Stimulated activated CD4-positive, alpha-beta T cell treated with anti-CD3 and anti-CD28 coated beads, Interleukin-15, amount 100 ng/mL, for 48 hours (primary cell): Measurements from ENCODE around the gene DDI2.
A peak's percentile ranks its signal among the peaks of the same experiment; 100 is the strongest.
"Not testable (repeated sequence)": the region's sequence is repeated elsewhere in the genome, so short reads cannot be mapped to it uniquely, and the experiment has no call there.

Experiments used
- DNase-seq, 2 donors: peaks; one replicate each; pipeline ENCODE4 v3.0.0-alpha.2; 2020; ENCODE audit warnings: low read depth in 2 of 2

DDI2 gene

DNA sequence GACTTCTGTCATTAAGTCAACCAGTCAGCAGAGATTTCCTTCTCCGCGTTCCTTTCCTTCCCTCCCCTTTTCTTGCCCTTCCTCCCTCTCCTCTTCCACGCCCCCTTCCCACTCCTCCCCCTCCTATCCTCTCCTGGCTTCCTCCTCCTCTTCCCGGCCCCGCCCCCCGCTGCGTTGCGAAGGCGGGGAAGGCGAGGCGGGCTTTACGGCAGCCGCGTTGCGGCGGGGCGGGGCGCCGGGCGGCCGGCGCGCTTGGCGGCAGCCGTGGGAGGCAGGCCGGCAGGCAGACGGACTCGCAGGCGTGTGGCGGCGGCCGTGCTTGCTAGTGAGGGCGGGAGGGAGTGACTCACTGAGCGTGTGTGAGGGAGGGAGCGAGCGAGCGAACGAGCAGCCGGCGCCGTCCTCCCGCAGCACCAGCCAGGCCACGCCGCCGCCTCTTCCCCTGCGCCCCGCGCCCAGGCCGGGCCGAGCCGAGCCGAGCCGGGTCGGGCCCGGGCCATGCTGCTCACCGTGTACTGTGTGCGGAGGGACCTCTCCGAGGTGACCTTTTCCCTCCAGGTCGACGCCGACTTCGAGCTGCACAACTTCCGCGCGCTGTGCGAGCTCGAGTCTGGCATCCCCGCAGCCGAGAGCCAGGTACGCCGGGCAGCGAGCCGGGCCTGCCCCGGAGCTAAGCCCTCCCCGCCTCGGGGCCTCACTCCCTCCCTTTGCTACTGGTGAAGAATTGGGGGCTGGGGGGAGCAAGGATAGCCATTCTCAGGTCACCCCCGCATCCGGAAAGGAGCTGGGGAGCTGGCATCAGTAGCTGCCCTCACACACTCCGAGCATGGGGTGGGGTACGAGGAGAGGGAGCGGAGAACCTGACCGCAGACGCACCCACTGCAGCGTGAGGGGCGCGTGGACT, at the start of gene DDI2:
Gene DDI2 (plus strand): TSS at position 286 of the 904 bp plus-strand sequence. CDS start 213 bp downstream, at position 499.
- peak; percentile 93 to 95 for DNase-seq

DNA sequence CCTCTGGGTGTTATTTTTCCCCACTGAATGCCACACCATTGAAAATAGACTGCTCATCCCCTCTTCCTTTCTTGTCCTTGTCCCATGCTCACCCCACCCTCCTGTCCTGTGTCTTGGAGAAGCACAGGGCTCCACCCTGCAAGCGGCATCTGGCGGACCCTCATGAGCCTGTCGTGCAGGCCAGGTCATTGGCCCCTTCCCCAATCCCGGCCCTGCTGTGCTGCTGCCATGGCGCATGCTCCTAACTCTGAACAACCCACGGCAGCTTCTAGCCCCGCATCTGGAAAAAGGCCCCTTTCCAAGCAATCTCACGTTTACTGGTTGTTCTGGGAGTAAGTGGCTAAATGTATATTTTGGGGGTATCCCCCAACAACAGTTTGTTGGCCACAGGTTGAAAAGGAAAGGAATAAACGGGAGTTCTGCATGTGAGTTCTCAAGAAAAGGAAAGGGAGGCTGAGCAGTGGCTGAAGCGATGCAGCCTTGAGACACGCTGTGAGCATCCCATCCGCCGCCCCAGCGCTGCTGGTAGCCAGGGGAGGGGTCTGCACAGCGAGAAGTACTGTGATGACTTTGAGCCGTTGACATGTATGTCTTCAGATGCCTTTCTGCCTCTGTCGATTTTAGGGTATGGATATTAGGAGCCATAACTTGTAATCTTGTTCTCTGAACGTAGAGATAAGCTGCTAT, 48.7 kb upstream of the DDI2 start:
- DNase-seq, result no peak

DNA sequence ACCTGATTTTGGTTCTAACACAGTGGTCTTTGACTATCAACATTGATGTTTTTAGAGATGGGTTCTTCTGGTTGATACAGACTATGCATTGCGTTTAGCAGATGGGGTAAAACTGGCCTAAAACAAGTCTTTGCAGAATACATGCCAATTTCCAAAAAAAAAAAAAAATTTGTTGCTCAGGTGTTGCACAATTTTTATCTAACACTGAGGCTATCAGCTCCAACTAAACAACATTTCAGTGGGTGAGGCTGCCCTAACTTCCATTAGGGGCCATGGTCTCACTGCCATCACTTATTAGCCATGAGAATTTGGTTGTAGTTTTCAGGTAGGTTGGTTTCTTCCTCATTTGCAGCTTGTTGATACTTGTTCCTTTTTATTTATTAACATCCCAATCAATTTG, 46.4 kb upstream of the DDI2 start:
- no peak for DNase-seq

DNA sequence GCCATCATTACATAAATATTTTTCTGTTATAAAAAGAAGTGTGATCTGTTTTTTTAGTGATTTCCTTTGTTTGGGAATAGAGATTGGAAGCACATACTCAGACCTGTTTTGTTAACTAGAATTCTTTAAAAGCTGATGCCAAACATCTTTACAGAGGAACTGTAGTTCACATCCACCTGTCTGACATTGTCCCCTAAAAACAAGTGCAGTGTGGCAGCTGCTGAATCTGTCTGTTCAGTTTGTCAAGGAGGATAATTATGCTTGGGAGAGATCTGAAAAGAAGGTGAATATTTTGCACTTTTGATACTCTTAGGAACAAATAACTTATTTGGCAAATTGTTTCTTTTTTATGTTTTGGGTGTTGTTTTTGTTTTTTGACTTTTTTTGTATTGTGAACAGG, 46.0 kb upstream of the DDI2 start:
- no peak for DNase-seq

DNA sequence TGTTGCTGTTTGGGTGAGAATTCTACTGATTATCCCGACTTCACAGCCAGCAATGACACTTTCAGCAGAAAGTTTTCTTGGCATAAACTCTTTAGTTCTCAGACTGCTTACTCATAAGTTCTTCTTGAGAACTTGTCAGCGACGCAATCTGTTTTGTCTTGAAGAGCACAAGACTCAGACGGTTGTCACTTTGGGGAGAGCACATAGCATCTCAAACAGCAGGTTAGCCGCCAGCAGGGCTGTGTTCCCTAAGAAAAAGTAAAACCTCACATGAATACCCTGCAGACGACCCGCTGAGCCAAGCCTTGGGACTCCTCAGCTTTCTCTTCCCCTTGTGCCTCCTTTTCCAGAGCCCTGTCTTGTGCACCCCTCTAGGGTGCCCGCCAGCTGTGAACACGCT, 43.8 kb upstream of the DDI2 start:
- DNase-seq, result no peak

DNA sequence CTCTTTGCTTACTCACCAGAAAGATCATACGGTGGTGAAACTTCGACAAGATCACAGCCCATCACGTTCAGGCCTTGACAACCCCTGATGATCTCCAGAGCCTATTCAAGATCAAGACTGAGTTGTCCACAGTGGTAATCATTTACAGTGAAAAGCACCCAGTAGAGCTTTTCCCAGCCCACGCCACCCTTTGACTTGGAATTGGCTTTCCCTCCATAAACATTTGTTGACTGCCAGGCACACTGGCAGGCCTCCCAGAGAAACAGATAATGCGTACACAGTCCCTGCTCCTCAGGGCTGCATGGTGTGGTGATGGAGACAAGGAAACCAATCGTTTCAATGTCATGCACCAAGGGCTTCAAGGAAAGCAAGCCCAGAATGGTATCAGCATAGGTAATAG, 42.5 kb upstream of the DDI2 start:
- DNase-seq, result no peak

DNA sequence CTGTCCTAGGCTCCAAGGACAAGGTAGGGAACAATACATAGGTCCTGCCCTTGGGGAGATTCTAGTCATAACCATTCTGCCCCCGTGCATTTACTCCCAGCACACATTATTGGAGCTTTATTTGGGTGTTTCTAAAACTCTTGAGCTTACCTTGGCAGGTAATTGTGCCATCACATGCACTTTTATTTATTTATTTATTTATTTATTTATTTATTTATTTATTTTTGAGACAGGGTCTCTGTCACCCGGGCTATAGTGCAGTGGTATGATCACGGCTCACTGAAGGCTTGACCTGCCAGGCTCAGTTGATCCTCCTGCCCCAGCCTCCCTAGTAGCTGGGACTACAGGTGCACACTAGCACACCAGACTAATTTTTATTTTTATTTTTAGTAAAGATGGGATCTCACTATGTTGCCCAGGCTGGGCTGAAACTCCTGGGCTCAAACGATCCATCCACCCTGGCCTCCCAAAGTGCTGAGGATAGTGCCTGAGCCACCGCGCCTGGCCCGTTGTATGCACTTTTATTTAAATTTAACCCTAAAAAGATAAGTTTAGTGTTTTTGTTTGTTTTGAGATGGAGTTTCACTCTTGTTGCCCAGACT, 41.6 kb upstream of the DDI2 start:
- DNase-seq, result no peak

DNA sequence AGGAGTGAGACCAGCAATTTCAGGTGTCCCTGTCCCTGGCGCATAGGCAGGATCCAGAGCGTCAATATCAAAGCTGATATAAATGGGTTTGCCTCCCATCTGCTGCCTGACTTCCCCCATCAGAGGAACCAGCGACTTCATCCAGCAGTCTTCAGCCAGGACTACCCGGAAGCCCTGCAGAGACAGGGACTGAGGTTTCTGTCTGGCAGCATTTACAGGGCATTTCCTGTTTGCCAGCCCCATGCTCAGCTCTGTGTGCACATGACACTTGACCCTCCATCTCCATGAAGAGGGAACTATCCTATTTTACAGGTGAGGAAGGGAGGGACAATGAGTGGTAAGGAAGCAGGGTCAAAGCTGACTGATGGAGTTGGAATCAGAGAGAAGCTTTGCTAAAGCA, 39.6 kb upstream of the DDI2 start:
- DNase-seq, result no peak

DNA sequence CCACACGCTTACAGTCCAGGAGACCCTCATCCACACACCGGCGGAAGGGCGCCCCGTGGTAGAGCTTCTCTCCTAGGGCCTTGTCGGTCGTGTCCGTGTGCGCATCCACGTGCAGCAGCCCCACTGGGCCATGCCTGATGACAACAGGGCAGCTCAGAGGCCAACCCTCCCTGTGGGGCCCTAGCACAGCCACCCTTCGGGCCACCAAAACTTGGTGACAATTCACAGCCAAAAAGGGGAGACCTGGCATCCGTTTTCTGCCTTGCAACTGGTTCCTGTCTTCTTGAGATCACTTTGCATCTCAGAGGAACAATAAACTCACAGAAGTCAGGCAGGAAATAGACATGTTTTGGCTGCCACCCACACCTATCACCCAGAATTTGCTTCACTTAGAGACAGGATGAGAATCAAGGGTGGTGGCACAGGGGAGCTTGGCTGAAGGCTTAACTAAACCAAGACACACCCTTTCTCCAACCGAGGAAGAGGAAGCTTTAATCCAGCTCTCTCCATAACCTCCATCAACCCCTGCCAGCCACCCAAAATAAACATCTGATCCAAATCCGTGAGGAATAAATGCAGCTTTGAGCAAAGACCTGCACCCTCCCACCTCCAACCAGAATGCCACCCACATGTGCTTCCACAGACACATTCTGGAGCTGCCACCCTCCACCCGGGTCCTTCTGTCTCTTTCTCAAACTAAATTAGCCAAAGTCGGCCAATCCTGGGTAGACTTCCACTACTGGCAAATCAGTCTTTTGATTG, 38.2 kb upstream of the DDI2 start:
- no peak for DNase-seq

DNA sequence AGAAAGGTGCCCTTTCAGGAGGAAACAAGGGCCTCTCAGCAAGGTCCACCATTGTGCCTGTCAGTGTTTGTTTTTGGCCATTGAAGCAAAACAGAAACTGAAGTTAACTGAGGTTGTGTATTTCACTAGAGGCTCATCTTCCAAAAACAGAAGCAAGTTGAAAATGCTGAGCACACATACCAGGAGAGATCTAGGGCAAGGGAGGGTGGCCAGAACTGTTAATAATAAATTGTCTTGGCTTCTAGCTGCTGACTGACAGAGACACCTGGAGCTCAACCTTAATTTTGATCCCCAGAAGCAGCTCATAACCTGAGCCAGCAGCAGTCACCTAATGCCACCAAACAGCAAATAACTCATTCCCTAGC, 37.6 kb upstream of the DDI2 start:
- no peak for DNase-seq

DNA sequence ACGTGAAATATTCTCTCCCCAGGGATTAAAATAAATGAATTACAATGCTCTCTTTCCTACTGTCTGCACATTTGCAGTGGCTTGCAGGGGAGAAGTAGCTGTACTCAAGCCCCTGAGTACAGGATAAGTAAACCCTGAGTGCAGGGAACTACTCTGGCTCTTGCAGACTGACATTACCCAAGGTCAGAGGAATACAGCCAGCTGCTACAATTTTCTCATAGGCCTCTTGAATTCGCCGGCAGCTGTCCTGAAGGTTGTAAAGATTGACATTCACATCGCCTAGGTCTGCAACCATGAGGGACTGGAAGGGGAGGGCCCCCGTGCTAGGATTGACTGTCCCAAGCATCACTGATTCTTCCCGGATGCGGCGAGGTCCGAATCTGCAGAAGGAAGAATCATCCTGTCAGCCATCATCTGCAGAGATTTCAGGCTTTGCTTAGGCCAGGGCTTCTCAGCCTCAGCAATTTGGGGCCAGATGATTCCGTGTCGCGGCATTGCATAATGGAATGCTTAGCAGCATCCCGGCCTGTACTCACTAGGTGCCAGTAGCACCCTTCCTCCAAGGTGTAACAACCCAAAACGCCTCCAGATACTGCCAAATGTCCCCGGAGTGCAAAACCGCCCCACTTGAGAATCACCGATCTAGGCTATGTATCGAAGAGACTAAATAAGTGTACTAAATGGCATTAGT, 34.1 kb upstream of the DDI2 start:
- DNase-seq, result no peak

DNA sequence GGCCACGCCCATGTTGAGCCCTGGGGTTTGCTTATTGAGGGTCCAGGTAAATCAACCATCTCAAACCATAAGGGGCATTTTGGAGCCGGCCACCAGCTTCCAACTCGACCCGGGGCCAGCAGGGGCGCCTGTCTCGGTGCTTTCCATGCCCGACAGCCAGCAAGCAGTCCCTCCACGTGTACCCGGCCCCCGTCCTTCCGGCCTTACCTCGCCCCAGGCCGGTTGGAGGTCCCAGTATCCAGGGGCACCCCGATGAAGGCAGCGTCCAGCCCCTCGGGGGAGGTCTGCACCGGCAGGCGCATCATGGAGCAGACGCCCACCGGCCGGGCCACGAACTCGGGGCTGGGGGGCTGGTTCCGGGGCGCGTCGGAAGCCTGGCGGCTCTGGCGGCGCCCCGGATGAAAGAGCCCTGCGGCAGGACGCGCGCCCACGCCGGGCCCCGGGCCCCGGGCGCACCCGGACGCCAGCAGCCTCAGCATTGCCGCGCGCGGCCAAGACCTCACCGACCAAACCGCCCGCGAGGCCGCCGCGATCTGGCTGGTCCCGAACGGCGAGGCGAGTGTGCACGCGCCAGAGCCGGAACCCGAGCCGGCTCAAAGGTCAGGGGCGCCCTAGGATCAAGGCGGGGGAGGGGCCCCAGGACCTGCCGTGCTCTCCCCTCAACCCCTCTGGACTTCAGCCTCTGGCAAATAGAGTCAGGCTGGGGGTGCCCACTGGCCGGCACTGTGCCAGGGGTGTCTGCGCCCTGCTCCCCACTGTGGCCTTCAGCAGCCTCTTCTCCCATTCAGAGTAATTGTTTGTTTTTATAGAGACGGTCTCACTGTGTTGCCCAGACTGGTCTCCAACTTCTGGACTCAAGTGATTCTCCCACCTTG, 32.5 kb upstream of the DDI2 start, which contains the start of gene AGMAT:
Gene AGMAT (minus strand): TSS at position 563 of the 875 bp plus-strand sequence. CDS start 84 bp downstream, at position 479.
- peak; percentile 64 to 65 for DNase-seq

DNA sequence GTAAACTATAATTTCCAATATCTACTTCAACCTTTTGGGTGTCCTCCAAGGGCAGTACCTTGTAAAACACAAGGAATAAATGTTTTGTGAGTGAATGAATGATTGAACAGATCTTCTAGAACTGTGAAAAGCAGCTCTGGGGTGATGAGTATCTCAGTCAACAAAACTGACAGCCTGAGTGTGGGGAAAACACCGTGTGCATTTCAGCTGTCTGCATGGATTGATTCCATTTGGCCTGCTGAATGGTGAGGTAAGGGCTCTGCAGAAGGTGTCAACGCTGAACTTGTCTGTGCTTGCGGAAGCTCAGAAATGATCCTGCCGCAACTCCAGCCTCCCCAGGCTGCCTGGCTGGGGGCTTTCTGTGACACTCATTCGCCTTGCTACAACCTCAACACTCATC, 25.0 kb upstream of the DDI2 start:
- no peak for DNase-seq

DNA sequence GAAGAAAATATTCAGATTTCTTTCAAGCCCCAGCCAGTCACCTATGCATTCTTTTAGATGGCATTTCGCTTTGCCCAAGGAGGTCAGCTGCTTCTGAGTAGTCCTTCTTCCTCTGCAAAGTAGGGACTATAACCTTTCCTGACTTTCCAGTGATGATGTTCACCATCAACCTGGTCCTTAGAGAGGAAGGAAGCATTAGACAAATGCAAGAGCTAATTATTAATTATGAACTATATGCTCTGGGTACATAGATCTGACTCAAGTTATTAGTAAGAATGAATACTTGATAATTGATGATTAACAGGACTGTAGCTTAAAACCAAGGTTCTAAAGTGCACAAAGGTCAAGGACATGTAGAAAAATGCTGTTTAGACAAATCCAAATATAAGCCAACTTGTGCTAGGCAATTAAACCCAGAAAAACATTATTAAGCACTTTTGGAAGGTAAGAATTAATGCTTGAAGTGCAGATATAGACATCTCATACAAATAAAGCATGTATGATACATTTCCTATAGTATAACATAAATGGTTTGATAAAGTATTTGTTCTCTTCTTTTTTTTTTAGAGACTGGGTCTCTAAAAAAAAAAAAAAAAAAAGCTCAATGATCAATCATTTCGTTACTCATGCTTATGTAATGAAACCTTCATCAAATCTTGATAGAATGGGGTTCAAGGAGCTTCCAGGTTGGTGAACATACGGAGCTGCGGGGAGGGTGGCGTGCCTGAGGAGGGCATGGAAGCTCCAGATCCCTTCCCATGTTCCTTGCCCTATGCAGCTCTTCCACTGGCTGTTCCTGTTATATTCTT, 21.2 kb upstream of the DDI2 start:
- DNase-seq, result no peak

DNA sequence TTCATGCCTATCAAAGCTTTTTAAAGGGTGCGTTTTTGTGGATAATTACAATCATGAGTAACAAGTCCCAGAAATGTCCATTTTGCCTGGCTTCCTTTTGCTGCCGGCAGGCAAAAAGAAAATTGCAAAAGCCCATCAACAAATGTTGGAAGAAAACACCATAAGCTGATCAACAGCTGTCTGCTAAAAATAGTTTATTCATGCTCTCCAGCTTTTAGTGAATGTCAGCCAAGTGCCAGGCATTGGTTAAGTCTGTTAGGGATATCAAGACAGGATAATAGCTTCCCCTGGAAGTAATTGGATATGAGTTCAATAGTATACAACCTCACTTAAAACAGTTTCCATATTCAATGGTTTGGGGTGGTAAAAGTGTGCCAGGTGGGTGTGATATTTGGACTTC, 18.8 kb upstream of the DDI2 start:
- DNase-seq, result no peak

DNA sequence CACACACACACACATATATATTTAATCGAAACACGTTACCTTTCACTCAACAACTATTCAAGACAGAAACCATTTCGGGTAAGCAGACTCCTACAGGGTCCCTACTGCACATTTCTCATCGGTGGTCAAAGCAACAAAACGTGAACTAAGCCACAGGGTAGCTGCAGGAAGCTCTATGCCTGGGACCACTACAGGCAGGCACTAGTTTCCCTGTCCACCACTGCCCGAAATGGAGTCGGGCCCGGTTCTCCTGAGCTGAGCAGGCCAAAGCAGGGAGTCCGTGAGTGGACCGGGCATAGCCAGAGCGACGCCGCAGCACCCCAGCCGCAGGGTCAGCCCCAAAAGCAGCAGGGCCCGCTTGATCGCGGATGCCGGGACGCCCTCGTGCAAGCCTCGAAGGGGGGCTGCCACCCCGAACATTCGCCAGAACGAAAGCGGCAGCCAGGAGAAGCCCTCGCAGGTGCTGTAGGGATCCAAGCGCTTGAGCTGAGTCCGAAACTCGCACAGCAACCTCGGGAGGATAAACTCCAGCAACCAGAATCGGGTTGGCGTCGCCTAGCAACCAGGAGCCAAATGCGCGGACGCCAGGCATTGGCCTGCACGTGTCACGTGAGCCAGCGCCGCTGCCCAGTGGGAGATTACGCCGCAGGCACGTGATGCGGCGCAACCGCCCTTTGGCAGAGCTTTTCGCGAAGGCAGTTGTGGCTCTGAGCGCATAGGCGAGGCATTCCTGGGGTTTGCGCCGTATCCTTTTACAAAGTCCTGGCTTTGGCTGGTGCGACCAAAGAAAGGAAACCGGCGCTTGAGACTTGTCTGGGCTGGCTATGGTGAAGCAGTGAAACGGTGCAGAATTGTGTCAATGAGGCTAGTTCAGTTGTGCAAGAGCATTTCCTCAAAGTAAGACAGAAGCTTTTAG, 13.9 kb upstream of the DDI2 start:
- DNase-seq, result peak; percentile 90 to 91

DNA sequence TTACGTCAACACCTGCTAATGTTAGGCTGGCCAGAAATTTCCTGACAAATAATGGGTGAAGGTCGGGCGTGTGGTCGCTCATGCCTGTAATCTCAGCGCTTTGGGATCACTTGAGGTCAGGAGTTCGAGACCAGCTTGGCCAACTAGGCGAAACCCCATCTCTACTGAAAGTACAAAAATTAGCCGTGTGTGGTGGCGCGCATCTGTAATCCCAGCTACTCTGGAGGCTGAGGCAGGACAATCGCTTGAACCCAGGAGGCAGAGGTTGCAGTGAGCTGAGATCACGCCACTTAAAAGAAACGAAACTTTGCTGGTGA, 13.3 kb upstream of the DDI2 start:
- not testable (repeated sequence) for DNase-seq

DNA sequence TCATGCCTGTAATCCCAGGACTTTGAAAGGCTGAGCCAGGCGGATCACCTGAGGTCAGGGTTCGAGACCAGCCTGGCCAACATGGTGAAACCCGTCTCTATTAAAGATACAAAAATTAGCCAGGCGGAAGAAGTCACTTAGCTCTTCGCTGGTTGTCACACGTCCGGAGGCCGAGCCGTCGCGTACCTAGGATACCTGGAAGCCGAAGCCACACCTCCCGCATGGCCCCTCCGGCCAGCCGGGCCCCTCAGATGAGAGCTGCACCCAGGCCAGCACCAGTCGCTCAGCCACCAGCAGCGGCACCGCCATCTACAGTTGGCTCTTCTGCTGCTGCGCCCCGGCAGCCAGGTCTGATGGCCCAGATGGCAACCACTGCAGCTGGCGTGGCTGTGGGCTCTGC, 12.9 kb upstream of the DDI2 start:
- not testable (repeated sequence) for DNase-seq
